ENCODE measurements around the gene CHRNA4.

- TF ChIP-seq CTCF (IDR thresholded peaks at IDR 0.05; ENCODE audit: low read depth, low read length) = no peak
- no peak for TF ChIP-seq EZH2phosphoT487 (IDR thresholded peaks at IDR 0.05; ENCODE audit: low read depth)
These were observed 23.2 kb upstream of the CHRNA4 start for GRCh38 chr20:63384336-63384735.

All from OCI-LY3 (cell line).